A549 (cell line): ENCODE results near the gene HEATR5B. TPM values are rescaled to one million over a fixed set of nuclear protein-coding genes. Genes with fewer than 3 reads are reported as not detected.

Experiments
- ATAC-seq, 2 experiments: fragments of 200-7000 bp in 1 of 2; fragments of >200 bp in 1 of 2; cut with Nextera tagmentation in 1 of 2; cut with Tn5 transposase in 1 of 2; 3 replicates each; pipeline versions ENCODE4 v1.8.0 to v1.9.1; 2018 to 2020; ENCODE audit warnings: mild to moderate bottlenecking in 1 of 2, moderate library complexity in 1 of 2
- CTCF ChIA-PET: fragments of 300-600 bp; sonication (Branson Sonifier 250); formaldehyde crosslinking; extraction: SDS; loops from one replicate; lab custom pipeline; 2021; ENCODE audit warnings: antibody characterized with exemption, inconsistent platforms; lab: Yijun Ruan, JAX
- POLR2A ChIA-PET: fragments of 350-600 bp; formaldehyde crosslinking; extraction: SDS; loops from one replicate; lab custom pipeline; 2021; ENCODE audit warnings: antibody characterized with exemption, inconsistent platforms; lab: Yijun Ruan, JAX
- DNase-seq, 2 experiments: peaks; one replicate each; pipeline versions ENCODE4 v3.0.0 to v3.0.0-alpha.2; 2011 to 2016; ENCODE audit warnings: low read depth in 1 of 2, low spot score in 1 of 2
- FAIRE-seq: peaks from 2 replicates; lab custom pipeline; 2011; peaks lifted over from hg19 to GRCh38; lab: Jason Lieb, UNC
- H3K27ac ChIP-seq, 2 experiments: fragments of >200 bp; sonication (Bioruptor Twin); formaldehyde crosslinking; 3 replicates each; pipeline ENCODE4 v1.5.1; 2016 to 2017
- H3K4me1 ChIP-seq: fragments of >200 bp; sonication (Bioruptor Twin); formaldehyde crosslinking; 3 replicates; pipeline ENCODE4 v1.6.1; 2016
- H3K4me2 ChIP-seq: fragments of >200 bp; sonication (Bioruptor Twin); formaldehyde crosslinking; 3 replicates; pipeline ENCODE4 v1.6.1; 2016
- H3K4me3 ChIP-seq: fragments of >200 bp; sonication (Bioruptor Twin); formaldehyde crosslinking; 3 replicates; pipeline ENCODE4 v1.5.1; 2016
- H3K9me3 ChIP-seq: fragments of >200 bp; sonication (Bioruptor Twin); formaldehyde crosslinking; 3 replicates; pipeline ENCODE4 v1.6.1; 2016
- CBX2 ChIP-seq: fragments of 200-600 bp; sonication (generic); IDR thresholded peaks from 2 replicates; pipeline ENCODE4 v1.6.1; 2016; ENCODE audit warnings: low read depth, mild to moderate bottlenecking, borderline replicate concordance
- CBX8 ChIP-seq: fragments of 200-600 bp; sonication (generic); IDR thresholded peaks from 2 replicates; pipeline ENCODE4 v1.6.1; 2016
- CEBPB ChIP-seq, 2 experiments: fragments of >200 bp in 1 of 2; sonication (Bioruptor Twin) in 1 of 2; formaldehyde crosslinking in 1 of 2; IDR thresholded peaks; 2 replicates each; pipeline ENCODE4 v1.6.1; 2012 to 2016
- CHD4 ChIP-seq: fragments of 200-600 bp; sonication (generic); IDR thresholded peaks from 2 replicates; pipeline ENCODE4 v1.6.1; 2016; ENCODE audit warnings: antibody characterized with exemption, mild to moderate bottlenecking, borderline replicate concordance
- FOSL2 ChIP-seq, 2 experiments: fragments of 450-650 bp in 1 of 2; fragments of >200 bp in 1 of 2; sonication (Bioruptor Twin) in 1 of 2; formaldehyde crosslinking; IDR thresholded peaks; 2 replicates each; pipeline versions ENCODE4 v1.5.0 to v1.6.1; 2016 to 2020; ENCODE audit warnings: mild to moderate bottlenecking in 1 of 2, moderate library complexity in 1 of 2
- JUN ChIP-seq, 2 experiments: fragments of >200 bp; sonication (Bioruptor Twin); formaldehyde crosslinking; IDR thresholded peaks; 2 replicates in 1 of 2; 3 replicates in 1 of 2; pipeline ENCODE4 v1.6.1; 2016 to 2017
- KDM5A ChIP-seq: fragments of 200-600 bp; sonication (generic); IDR thresholded peaks from 2 replicates; pipeline ENCODE4 v1.6.1; 2016; ENCODE audit warnings: antibody characterized with exemption, mild to moderate bottlenecking
- MAFK ChIP-seq: fragments of 450-650 bp; IDR thresholded peaks from 2 replicates; pipeline ENCODE4 v1.6.1; 2014; ENCODE audit not compliant: partially characterized antibody
- PBX3 ChIP-seq: IDR thresholded peaks from 2 replicates; pipeline ENCODE4 v1.6.1; 2012
- PHF8 ChIP-seq: fragments of 200-600 bp; sonication (generic); IDR thresholded peaks from 2 replicates; pipeline ENCODE4 v1.6.1; 2016; ENCODE audit warnings: low read depth, mild to moderate bottlenecking, antibody characterized with exemption, moderate library complexity, borderline replicate concordance
- POLR2A ChIP-seq: IDR thresholded peaks from 2 replicates; pipeline ENCODE4 v1.6.1; 2012; ENCODE audit warnings: mild to moderate bottlenecking, low read length
- RAD21 ChIP-seq, 2 experiments: fragments of >200 bp in 1 of 2; sonication (Bioruptor Twin) in 1 of 2; formaldehyde crosslinking in 1 of 2; IDR thresholded peaks in 1 of 2; conservative IDR thresholded peaks in 1 of 2; 2 replicates in 1 of 2; 3 replicates in 1 of 2; pipeline ENCODE4 v1.6.1; 2012 to 2018; ENCODE audit warnings: inconsistent platforms in 1 of 2
- RARB ChIP-seq: fragments of 250-450 bp; sonication (Bioruptor Pico); IDR thresholded peaks from 2 replicates; pipeline ENCODE4 v1.8.0; 2021; ENCODE audit warnings: mild to moderate bottlenecking, moderate library complexity
- RFX5 ChIP-seq: fragments of 450-650 bp; IDR thresholded peaks from 2 replicates; pipeline ENCODE4 v1.7.1; 2014; ENCODE audit warnings: antibody characterized with exemption, mild to moderate bottlenecking, moderate library complexity
- RNF2 ChIP-seq: fragments of 200-600 bp; sonication (generic); IDR thresholded peaks from 2 replicates; pipeline ENCODE4 v1.6.1; 2016; ENCODE audit warnings: low read depth, mild to moderate bottlenecking, antibody characterized with exemption, moderate library complexity, borderline replicate concordance
- SMC3 ChIP-seq: fragments of >200 bp; sonication (Bioruptor Twin); formaldehyde crosslinking; IDR thresholded peaks from 3 replicates; pipeline ENCODE4 v1.6.1; 2018; ENCODE audit warnings: inconsistent platforms
- SREBF2 ChIP-seq: fragments of 450-650 bp; IDR thresholded peaks from 2 replicates; pipeline ENCODE4 v1.6.1; 2014; ENCODE audit warnings: mild to moderate bottlenecking, moderate library complexity
- TFCP2L1 ChIP-seq: fragments of 250-450 bp; sonication (Bioruptor Pico); IDR thresholded peaks from 2 replicates; pipeline ENCODE4 v1.5.0; 2021; ENCODE audit warnings: mild to moderate bottlenecking
- WGBS: methylation state at CpG from one replicate; pipeline ENCODE4 v1.1.6; 2017; ENCODE audit errors: missing lambda C conversion rate; 5-methylcytosine and 5-hydroxymethylcytosine counted together
- polyA plus RNA-seq, 4 experiments: library from polyadenylated mRNA; depleted of rRNA in 3 of 4; stranded (reverse); fragments of >200 nt; fragmentation: RNase III in 1 of 4; extraction: RNeasy Plus Mini Kit Qiagen cat#74134 plus additional on column Dnase treatment in 1 of 4; gene quantifications; 2 replicates in 3 of 4; 3 replicates in 1 of 4; pipeline ENCODE4 v1.2.3, GENCODE V29; 2011 to 2017
- TF ChIP-seq, protein P1 (sequence below): fragments of >200 bp; sonication (Bioruptor Twin); formaldehyde crosslinking; IDR thresholded peaks from 3 replicates; pipeline ENCODE4 v1.5.1; 2016
- TF ChIP-seq, protein P2 (sequence below): IDR thresholded peaks from 2 replicates; pipeline ENCODE4 v1.6.1; 2012
- TF ChIP-seq, protein P3 (sequence below): fragments of 200-600 bp; sonication (generic); IDR thresholded peaks from 2 replicates; pipeline ENCODE4 v1.6.1; 2016; ENCODE audit warnings: antibody characterized with exemption, mild to moderate bottlenecking, moderate library complexity

Gene HEATR5B
- polyA plus RNA-seq, 2 of the 4 experiments (the other 2 are of a cell fraction): 8.4 to 26.1 TPM

GRCh38 chr2:36965751-36966369, 118.3 kb downstream of the HEATR5B start:
- no peak for FAIRE-seq
- WGBS: 2% methylated on average over 37 of the region's 42 CpGs

GRCh38 chr2:36965206-36965605, 119.0 kb downstream of the HEATR5B start:
- DNase-seq: no peak

More at GRCh38 chr2:36965751-36966369, 118.3 kb downstream of the HEATR5B start:
- Histone ChIP-seq H3K4me1 (peaks cover 21% of the 10 kb centered on the region), H3K9me3 (no peaks in the 10 kb centered on the region), H3K27ac (peak overlapping the region; percentile 97), H3K4me2 (peak overlapping the region; percentile 79), H3K4me3 (peak overlapping the region; percentile 96)
- TF ChIP-seq PHF8 (no peak), JUN (IDR thresholded peaks at IDR 0.05) (no peak; a peak in 1 of 5 replicates), RAD21 (conservative IDR thresholded peaks at IDR 0.05 in 1 of 2, IDR thresholded peaks at IDR 0.05 in 1 of 2) (no peak), KDM5A (no peak), SREBF2 (no peak), POLR2A (no peak), RNF2 (no peak), RARB (no peak), CBX8 (no peak), CEBPB (IDR thresholded peaks at IDR 0.05) (no peak), TFCP2L1 (CRISPR knock-in tag) (no peak), FOSL2 (IDR thresholded peaks at IDR 0.05) (no peak), FOSL2 (CRISPR knock-in tag; IDR thresholded peaks at IDR 0.05) (no peak), MAFK (no peak), PBX3 (no peak), SMC3 (no peak), CBX2 (no peak), RFX5 (no peak)
- TF ChIP-seq, protein P1, sequence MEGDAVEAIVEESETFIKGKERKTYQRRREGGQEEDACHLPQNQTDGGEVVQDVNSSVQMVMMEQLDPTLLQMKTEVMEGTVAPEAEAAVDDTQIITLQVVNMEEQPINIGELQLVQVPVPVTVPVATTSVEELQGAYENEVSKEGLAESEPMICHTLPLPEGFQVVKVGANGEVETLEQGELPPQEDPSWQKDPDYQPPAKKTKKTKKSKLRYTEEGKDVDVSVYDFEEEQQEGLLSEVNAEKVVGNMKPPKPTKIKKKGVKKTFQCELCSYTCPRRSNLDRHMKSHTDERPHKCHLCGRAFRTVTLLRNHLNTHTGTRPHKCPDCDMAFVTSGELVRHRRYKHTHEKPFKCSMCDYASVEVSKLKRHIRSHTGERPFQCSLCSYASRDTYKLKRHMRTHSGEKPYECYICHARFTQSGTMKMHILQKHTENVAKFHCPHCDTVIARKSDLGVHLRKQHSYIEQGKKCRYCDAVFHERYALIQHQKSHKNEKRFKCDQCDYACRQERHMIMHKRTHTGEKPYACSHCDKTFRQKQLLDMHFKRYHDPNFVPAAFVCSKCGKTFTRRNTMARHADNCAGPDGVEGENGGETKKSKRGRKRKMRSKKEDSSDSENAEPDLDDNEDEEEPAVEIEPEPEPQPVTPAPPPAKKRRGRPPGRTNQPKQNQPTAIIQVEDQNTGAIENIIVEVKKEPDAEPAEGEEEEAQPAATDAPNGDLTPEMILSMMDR: no peak
- TF ChIP-seq, protein P2, sequence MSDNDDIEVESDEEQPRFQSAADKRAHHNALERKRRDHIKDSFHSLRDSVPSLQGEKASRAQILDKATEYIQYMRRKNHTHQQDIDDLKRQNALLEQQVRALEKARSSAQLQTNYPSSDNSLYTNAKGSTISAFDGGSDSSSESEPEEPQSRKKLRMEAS: no peak
- TF ChIP-seq, protein P3, sequence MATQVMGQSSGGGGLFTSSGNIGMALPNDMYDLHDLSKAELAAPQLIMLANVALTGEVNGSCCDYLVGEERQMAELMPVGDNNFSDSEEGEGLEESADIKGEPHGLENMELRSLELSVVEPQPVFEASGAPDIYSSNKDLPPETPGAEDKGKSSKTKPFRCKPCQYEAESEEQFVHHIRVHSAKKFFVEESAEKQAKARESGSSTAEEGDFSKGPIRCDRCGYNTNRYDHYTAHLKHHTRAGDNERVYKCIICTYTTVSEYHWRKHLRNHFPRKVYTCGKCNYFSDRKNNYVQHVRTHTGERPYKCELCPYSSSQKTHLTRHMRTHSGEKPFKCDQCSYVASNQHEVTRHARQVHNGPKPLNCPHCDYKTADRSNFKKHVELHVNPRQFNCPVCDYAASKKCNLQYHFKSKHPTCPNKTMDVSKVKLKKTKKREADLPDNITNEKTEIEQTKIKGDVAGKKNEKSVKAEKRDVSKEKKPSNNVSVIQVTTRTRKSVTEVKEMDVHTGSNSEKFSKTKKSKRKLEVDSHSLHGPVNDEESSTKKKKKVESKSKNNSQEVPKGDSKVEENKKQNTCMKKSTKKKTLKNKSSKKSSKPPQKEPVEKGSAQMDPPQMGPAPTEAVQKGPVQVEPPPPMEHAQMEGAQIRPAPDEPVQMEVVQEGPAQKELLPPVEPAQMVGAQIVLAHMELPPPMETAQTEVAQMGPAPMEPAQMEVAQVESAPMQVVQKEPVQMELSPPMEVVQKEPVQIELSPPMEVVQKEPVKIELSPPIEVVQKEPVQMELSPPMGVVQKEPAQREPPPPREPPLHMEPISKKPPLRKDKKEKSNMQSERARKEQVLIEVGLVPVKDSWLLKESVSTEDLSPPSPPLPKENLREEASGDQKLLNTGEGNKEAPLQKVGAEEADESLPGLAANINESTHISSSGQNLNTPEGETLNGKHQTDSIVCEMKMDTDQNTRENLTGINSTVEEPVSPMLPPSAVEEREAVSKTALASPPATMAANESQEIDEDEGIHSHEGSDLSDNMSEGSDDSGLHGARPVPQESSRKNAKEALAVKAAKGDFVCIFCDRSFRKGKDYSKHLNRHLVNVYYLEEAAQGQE: no peak
- DNase-seq (peak; percentile 46 to 53), ATAC-seq (peak; percentile 43 to 55)
- ChIA-PET POLR2A (interaction anchor here (0.7 to 1.2 kb wide), 7 partner anchors 10 to 266 kb away, joined by 3 to 6 read pairs (median 4); partner anchors contain the start of genes CEBPZ and NDUFAF7), CTCF (interaction anchor here (1.6 kb wide), 1 partner anchor 47 kb away, joined by 3 read pairs; no protein-coding TSS in a partner anchor)

More at GRCh38 chr2:36965206-36965605, 119.0 kb downstream of the HEATR5B start:
- no peaks in the 10 kb centered on the region for H3K9me3 ChIP-seq
- H3K4me3 ChIP-seq: peak overlapping the region; percentile 96
- H3K4me2 ChIP-seq: peak overlapping the region; percentile 79
- 51% methylated on average over 2 of the region's 2 CpGs for WGBS
- POLR2A ChIA-PET: no interaction called here
- CTCF ChIA-PET: no interaction called here
- H3K4me1 ChIP-seq: peaks cover 25% of the 10 kb centered on the region
- FAIRE-seq: no peak
- H3K27ac ChIP-seq: peak overlapping the region; percentile 97
- no peak for ATAC-seq
- TF ChIP-seq CHD4: no peak
- TF ChIP-seq, protein P3: no peak
